K562 (cell line): ENCODE results near the gene TMEM184A. TPM values are rescaled to one million over a fixed set of nuclear protein-coding genes. Genes with fewer than 3 reads are reported as not detected.

Experiments used
- ATAC-seq: fragments of 200-7000 bp; cut with Tn5 transposase; 3 replicates; pipeline ENCODE4 v1.9.1; 2020; ENCODE audit warnings: moderate library complexity
- BruUV-seq: library from RNA; stranded (reverse); fragments of 400-500 nt; replicated peaks from 2 replicates; lab custom pipeline; 2021; lab: Mats Ljungman, UMichigan
- CTCF ChIA-PET: fragments of 300-600 bp; formaldehyde crosslinking; extraction: SDS; loops from one replicate; lab custom pipeline; 2021; ENCODE audit warnings: low intra/inter-chr PET ratio; lab: Yijun Ruan, JAX
- POLR2A ChIA-PET: fragments of 300-600, 350-650 bp; sonication (Branson Sonifier 250); formaldehyde crosslinking; extraction: SDS; loops from one replicate; lab custom pipeline; 2021; ENCODE audit warnings: antibody characterized with exemption, inconsistent platforms; lab: Yijun Ruan, JAX
- DNase-seq, 4 experiments: peaks; one replicate each; pipeline versions ENCODE4 v3.0.0 to v3.0.0-alpha.2; 2011 to 2018; ENCODE audit warnings: low spot score in 3 of 4, mixed read lengths in 3 of 4; ENCODE audit errors: extremely low read depth in 1 of 4
- FAIRE-seq: peaks from 2 replicates; lab custom pipeline; 2011; peaks lifted over from hg19 to GRCh38; lab: Jason Lieb, UNC
- H2AFZ ChIP-seq: 2 replicates; pipeline ENCODE4 v1.6.0; 2011; ENCODE audit warnings: low read depth, low read length, control low read depth, inconsistent platforms
- H3K27ac ChIP-seq: fragments of 200-600 bp; 3 replicates; pipeline ENCODE4 v1.8.0; 2011; ENCODE audit warnings: low read depth, mild to moderate bottlenecking, control low read depth, inconsistent platforms, low read length, moderate library complexity, mixed read lengths; ENCODE audit errors: extremely low read depth
- H3K27me3 ChIP-seq, 2 experiments: fragments of 300-600 bp in 1 of 2; 2 replicates in 1 of 2; 3 replicates in 1 of 2; pipeline versions ENCODE4 v1.6.0 to v1.8.0; 2011; ENCODE audit warnings: inconsistent platforms in 2 of 2, low read length in 2 of 2, mild to moderate bottlenecking in 1 of 2, mixed read lengths in 1 of 2, moderate library complexity in 1 of 2; ENCODE audit not compliant: control insufficient read depth in 2 of 2, insufficient read depth in 2 of 2
- H3K36me3 ChIP-seq: fragments of 300-600 bp; 3 replicates; pipeline ENCODE4 v1.8.0; 2011; ENCODE audit warnings: mild to moderate bottlenecking, low read length, inconsistent platforms; ENCODE audit not compliant: control insufficient read depth, insufficient read depth
- H3K4me1 ChIP-seq, 2 experiments: fragments of 200-600 bp in 1 of 2; replicated peaks in 1 of 2; 2 replicates in 1 of 2; 3 replicates in 1 of 2; pipeline versions ENCODE4 v1.5.1 to v1.8.0; 2011; ENCODE audit warnings: inconsistent platforms in 2 of 2, low read length in 2 of 2, mild to moderate bottlenecking in 1 of 2, mixed read lengths in 1 of 2, moderate library complexity in 1 of 2; ENCODE audit not compliant: control insufficient read depth in 2 of 2, insufficient read depth in 2 of 2
- H3K4me2 ChIP-seq: 2 replicates; pipeline ENCODE4 v1.6.1; 2011; ENCODE audit warnings: low read length, control low read depth, inconsistent platforms, mixed read lengths; ENCODE audit not compliant: insufficient read depth
- H3K4me3 ChIP-seq: fragments of 200-600 bp; sonication (generic), shearing (Covaris generic); 2 replicates; pipeline ENCODE4 v1.5.1; 2016; ENCODE audit warnings: control low read depth, inconsistent platforms
- H3K79me2 ChIP-seq: fragments of 200-600 bp; 3 replicates; pipeline ENCODE4 v1.8.0; 2011; ENCODE audit warnings: low read length, inconsistent platforms; ENCODE audit not compliant: control insufficient read depth, insufficient read depth
- H3K9ac ChIP-seq, 2 experiments: 2 replicates each; pipeline versions ENCODE4 v1.6.0 to v1.6.1; 2011; ENCODE audit warnings: low read depth in 2 of 2, low read length in 2 of 2, control low read depth in 1 of 2, inconsistent platforms in 1 of 2, mild to moderate bottlenecking in 1 of 2, mixed read lengths in 1 of 2; ENCODE audit not compliant: insufficient read depth in 1 of 2
- H3K9me1 ChIP-seq: one replicate; pipeline ENCODE4 v1.6.0; 2011; ENCODE audit warnings: inconsistent platforms, mild to moderate bottlenecking, low read length, moderate library complexity; ENCODE audit not compliant: control insufficient read depth, insufficient read depth
- H3K9me3 ChIP-seq: replicated peaks from 2 replicates; pipeline ENCODE4 v1.5.1; 2011; ENCODE audit warnings: low read depth, low read length, inconsistent platforms; ENCODE audit not compliant: control insufficient read depth, insufficient read depth
- H4K20me1 ChIP-seq: replicated peaks from 2 replicates; pipeline ENCODE4 v1.6.1; 2011; ENCODE audit warnings: low read length, inconsistent platforms, mixed read lengths; ENCODE audit not compliant: control insufficient read depth, insufficient read depth
- CBFB ChIP-seq: sonication (generic); formaldehyde crosslinking; IDR thresholded peaks from 2 replicates; pipeline ENCODE4 v1.4.0; 2020; ENCODE audit warnings: mild to moderate bottlenecking, missing genetic modification reagents
- GABPB1 ChIP-seq: sonication (generic); formaldehyde crosslinking; IDR thresholded peaks from 2 replicates; pipeline ENCODE4 v1.8.0; 2022; ENCODE audit warnings: mild to moderate bottlenecking, missing genetic modification reagents
- ILF3 ChIP-seq: fragments of 450-650 bp; IDR thresholded peaks from 2 replicates; pipeline ENCODE4 v1.6.1; 2018; ENCODE audit warnings: antibody characterized with exemption, mild to moderate bottlenecking, moderate library complexity, borderline replicate concordance
- NCOA6 ChIP-seq: fragments of 450-650 bp; IDR thresholded peaks from 2 replicates; pipeline ENCODE4 v1.6.1; 2017; ENCODE audit warnings: mild to moderate bottlenecking
- PCBP1 ChIP-seq: fragments of 200-400 bp; formaldehyde crosslinking; IDR thresholded peaks from 2 replicates; pipeline ENCODE4 v1.6.1; 2018; ENCODE audit warnings: mild to moderate bottlenecking, low read depth, low read length; ENCODE audit not compliant: poor library complexity, severe bottlenecking
- POLR2G ChIP-seq: fragments of 200-400 bp; formaldehyde crosslinking; IDR thresholded peaks from 2 replicates; pipeline ENCODE4 v1.6.1; 2017; ENCODE audit warnings: low read depth, mild to moderate bottlenecking, antibody characterized with exemption, low read length, moderate library complexity
- RNF2 ChIP-seq: sonication (generic); IDR thresholded peaks from 2 replicates; pipeline ENCODE4 v1.6.1; 2016
- SOX6 ChIP-seq: fragments of 450-650 bp; IDR thresholded peaks from 2 replicates; pipeline ENCODE4 v1.6.1; 2014; ENCODE audit warnings: mild to moderate bottlenecking
- ZC3H8 ChIP-seq: fragments of 450-650 bp; IDR thresholded peaks from 2 replicates; pipeline ENCODE4 v1.6.1; 2017
- ZNF124 ChIP-seq: sonication (generic); formaldehyde crosslinking; IDR thresholded peaks from 2 replicates; pipeline ENCODE4 v1.8.1; 2022; ENCODE audit warnings: missing genetic modification reagents
- WGBS: fragments of 100-300 bp; shearing (Covaris generic); methylation state at CpG from one replicate; pipeline ENCODE4 v1.1.6; 2016; ENCODE audit warnings: low coverage, mixed read lengths; ENCODE audit not compliant: insufficient coverage; ENCODE audit errors: missing lambda C conversion rate; 5-methylcytosine and 5-hydroxymethylcytosine counted together
- in situ Hi-C: fragments of 300-500 bp; cut with MboI; formaldehyde crosslinking; loops from 4 replicates; pipeline ENCODE4 v1.15.0; 2018; ENCODE audit warnings: inconsistent platforms, mixed read lengths
- intact Hi-C: fragments of 100-400 bp; cut with micrococcal nuclease; formaldehyde crosslinking; loops from 2 replicates; pipeline ENCODE4 v1.14.2; 2022
- polyA plus RNA-seq, 8 experiments: library from polyadenylated mRNA; depleted of rRNA in 4 of 8; stranded (reverse) in 5 of 8; unstranded in 3 of 8; fragments of >200 nt; fragmentation: Nextera tagmentation in 2 of 8; fragmentation: Illumina TruSeq in 1 of 8; extraction: Ambion mirVana in 2 of 8; extraction: Trizol in 1 of 8; gene quantifications; 2 replicates each; pipeline versions ENCODE4 v1.2.1 to v1.2.3, GENCODE V29; 2011 to 2014; ENCODE audit warnings: inconsistent platforms in 1 of 8, missing spikeins in 1 of 8
- total RNA-seq, 7 experiments: library from RNA; depleted of rRNA in 6 of 7; stranded (reverse); fragments of >200 nt in 6 of 7; fragmentation: Illumina TruSeq in 2 of 7; extraction: Trizol in 2 of 7; gene quantifications; 2 replicates each; pipeline versions ENCODE4 v1.2.1 to v1.2.3, GENCODE V29; 2011 to 2021; ENCODE audit warnings: low replicate concordance in 1 of 7

TMEM184A gene
- total and polyA plus RNA-seq, 9 of the 15 experiments (the other 6 are each of a cell fraction or from before 2014, with no cell fraction given), result 0.10 to 0.18 (median 0.11) TPM; not detected in 6

DNA sequence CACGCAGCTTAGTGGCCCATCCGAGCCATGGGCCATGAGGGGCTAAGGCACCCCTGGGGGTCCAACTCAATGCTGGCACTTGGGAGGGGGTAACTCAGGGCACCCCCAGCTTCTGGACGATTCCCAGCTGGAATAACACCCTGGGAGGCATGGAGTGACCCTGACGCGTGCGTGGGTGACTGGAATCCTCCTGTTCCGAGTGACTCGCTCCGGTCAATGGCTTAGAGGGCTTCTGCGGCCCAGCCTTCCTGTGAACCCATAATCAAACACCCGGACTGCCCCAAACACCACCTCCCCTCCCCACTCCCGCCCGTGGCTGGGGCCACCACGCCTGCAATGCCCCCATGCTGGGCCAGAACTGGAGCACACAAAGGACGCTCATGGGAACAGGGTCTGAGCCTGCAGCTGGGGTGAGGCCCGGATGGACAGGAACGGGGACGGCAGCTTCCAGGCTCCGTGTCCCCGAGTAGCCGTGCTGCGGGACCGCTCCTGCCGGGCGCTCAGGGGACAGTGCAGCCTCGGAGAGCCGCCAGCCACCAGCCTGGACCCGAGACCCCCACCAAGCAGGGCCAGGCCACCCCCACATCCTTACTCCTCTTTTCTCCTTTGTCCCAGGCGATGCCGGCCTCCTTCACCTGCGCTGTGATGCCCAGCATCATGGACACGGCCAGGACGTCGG, 60.3 kb downstream of the TMEM184A start:
- no peak overlapping the region for H3K4me3 ChIP-seq
- in situ Hi-C loops (no loop called here), intact Hi-C loops (no loop called here)
- H3K9me3 ChIP-seq, result no peaks in the 10 kb centered on the region
- H3K27me3 ChIP-seq, result no peaks in the 10 kb centered on the region
- POLR2A ChIA-PET, result interaction anchor here (1.1 kb wide), 1 partner anchor 20 kb away, joined by 3 read pairs; no protein-coding TSS in a partner anchor
- H2AFZ ChIP-seq, result no peak overlapping the region
- no peaks in the 10 kb centered on the region for H3K79me2 ChIP-seq
- no peak overlapping the region for H3K9ac ChIP-seq
- no peak overlapping the region for H3K27ac ChIP-seq
- no peak overlapping the region for H3K4me2 ChIP-seq
- H3K9me1 ChIP-seq, result no peaks in the 10 kb centered on the region
- TF ChIP-seq GABPB1 (no peak), NCOA6 (no peak)
- no TSS peak for BruUV-seq
- H4K20me1 ChIP-seq, result no peaks in the 10 kb centered on the region
- peaks cover 0 to 4% of the 10 kb centered on the region in 2 experiments; a peak in 1 of 5 replicates for H3K4me1 ChIP-seq
- CTCF ChIA-PET, result no interaction called here
- ATAC-seq (no peak), DNase-seq (no peak), FAIRE-seq (no peak)
- WGBS, result 93% methylated on average over 28 of the region's 34 CpGs
- H3K36me3 ChIP-seq, result peaks cover 82% of the 10 kb centered on the region; the same call in 2 of the 3 replicates

DNA sequence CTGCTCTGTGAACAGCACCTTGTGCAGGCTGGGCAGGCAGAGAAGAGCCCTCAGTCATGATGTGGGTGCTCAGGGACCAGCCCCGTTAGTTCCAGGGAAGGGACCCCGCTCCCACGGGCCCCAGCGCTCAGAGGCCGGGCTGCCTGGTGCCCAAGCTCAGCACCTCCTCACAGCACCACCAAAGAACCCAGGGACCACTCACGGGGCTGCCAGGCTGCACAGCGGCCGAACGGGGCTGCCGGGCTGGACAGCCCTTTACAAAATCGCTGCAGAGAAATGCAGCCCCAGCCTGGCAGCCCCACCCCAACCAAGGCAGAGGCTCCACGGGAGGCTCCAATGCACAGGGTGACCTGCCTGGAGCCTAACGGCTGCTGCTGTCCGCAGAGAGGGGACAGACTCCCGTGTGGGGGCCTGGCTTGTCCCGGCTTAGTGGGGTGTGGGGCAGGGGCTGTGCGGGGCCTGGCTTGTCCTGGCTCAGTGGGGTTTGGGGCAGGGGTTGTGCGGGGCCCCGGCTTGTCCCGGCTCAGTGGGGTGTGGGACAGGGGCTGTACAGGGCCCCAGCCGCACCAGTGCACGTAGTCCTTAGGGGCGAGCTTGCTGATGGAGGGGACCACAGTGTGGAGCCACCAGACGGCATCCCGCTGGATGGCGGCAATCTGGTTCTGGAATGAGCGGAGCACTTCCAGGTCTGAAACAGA, 61.0 kb downstream of the TMEM184A start:
- Histone ChIP-seq H4K20me1 (no peaks in the 10 kb centered on the region), H3K9ac (no peak overlapping the region), H3K79me2 (no peaks in the 10 kb centered on the region), H3K4me2 (no peak overlapping the region), H3K9me3 (no peaks in the 10 kb centered on the region), H3K4me1 (peaks cover 0 to 4% of the 10 kb centered on the region in 2 experiments; a peak in 1 of 5 replicates), H3K36me3 (peaks cover 82% of the 10 kb centered on the region; the same call in 2 of the 3 replicates), H3K4me3 (no peak overlapping the region), H3K9me1 (no peaks in the 10 kb centered on the region), H2AFZ (no peak overlapping the region), H3K27ac (no peak overlapping the region), H3K27me3 (no peaks in the 10 kb centered on the region)
- FAIRE-seq, result no peak
- TF ChIP-seq PCBP1 (peak; percentile 20), POLR2G (peak; percentile 27; the same call in 1 of the 2 replicates), SOX6 (no peak), ZC3H8 (no peak), CBFB (CRISPR knock-in tag) (no peak), RNF2 (no peak), ZNF124 (no peak), ILF3 (no peak)
- ChIA-PET POLR2A (interaction anchor here (1.1 kb wide), 1 partner anchor 20 kb away, joined by 3 read pairs; no protein-coding TSS in a partner anchor), CTCF (no interaction called here)
- intact Hi-C loops, result no loop called here
- no peak; the same call in 1 of the 3 replicates for ATAC-seq
- no peak for DNase-seq
- BruUV-seq, result no TSS peak
- in situ Hi-C loops, result no loop called here
- 98% methylated on average over 19 of the region's 27 CpGs for WGBS
